ENCODE results near the gene BTBD2.
"Not testable (repeated sequence)": the region's sequence is repeated elsewhere in the genome, so short reads cannot be mapped to it uniquely, and the experiment has no call there.

The BTBD2 gene

DNA sequence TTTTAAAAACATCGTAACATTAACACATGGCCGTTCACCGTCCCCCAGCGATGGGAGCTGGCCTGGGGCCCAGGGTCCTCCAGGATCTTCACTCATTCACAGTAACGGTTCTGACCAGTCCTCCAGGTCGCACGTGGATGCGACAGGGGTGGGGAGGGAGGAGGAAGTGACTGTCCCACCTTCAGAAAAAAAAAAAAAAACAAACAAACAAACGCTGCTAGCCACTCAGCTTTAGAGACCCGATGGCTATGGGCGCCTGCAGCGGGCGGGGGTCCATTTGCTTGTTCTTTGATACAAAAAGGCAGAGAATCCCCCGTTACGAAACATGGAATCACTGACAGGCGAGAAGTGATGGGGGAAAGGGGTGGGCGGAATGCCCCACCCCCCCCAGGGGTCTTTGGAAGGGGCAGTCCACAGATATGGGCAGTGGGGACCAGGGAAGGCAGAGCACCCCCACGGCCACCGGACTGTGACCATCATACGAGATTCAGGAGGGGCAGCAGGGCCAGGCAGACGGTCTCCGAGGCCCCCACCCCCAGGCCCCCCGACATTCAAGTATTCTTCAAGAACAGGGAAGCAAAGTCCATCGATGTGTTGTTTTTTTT, 22.2 kb upstream of the BTBD2 start:
- no peaks in the 10 kb centered on the region for H3K27me3 ChIP-seq (ENCODE audit: insufficient read depth, low read depth, severe bottlenecking)
- no peak for DNase-seq
- no peak overlapping the region for H3K27ac ChIP-seq
- no peak for TF ChIP-seq CTCF (IDR thresholded peaks at IDR 0.05; ENCODE audit: low read depth, low read length)
- H3K4me3 ChIP-seq (ENCODE audit: low read depth, low read length), result no peak overlapping the region
- peaks cover 26% of the 10 kb centered on the region for H3K36me3 ChIP-seq
- peaks cover 7% of the 10 kb centered on the region for H3K9me3 ChIP-seq (ENCODE audit: severe bottlenecking)

- Histone ChIP-seq H3K27ac (no peak overlapping the region), H3K36me3 (peaks cover 20% of the 10 kb centered on the region), H3K9me3 (ENCODE audit: severe bottlenecking) (peaks cover 7% of the 10 kb centered on the region), H3K4me3 (ENCODE audit: low read depth, low read length) (no peak overlapping the region), H3K27me3 (ENCODE audit: insufficient read depth, low read depth, severe bottlenecking) (no peaks in the 10 kb centered on the region)
- TF ChIP-seq CTCF (IDR thresholded peaks at IDR 0.05; ENCODE audit: low read depth, low read length), result no peak
- no peak for DNase-seq
Observed at GRCh38 chr19:2036424-2036823, 20.9 kb upstream of the BTBD2 start.

DNA sequence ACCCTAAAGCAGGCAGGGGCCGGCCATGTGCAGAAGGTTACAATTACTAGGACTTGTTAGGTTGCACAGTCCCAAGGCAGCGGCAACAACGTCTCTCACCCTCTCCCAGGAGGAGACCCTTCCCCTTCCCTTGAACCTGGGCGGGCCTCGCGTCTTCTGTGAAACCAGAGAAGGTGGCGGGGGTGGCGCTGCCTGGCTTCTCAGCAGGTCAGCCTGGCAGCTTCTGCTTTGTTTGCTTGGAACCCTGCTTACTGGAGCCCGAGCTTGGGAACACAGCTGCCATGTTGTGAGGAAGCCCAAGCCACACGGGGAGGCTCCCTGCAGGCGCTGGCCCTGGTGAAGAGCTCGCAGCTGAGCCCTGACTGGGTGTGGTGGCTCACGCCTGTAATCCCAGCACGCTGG, 20.1 kb upstream of the BTBD2 start:
- Histone ChIP-seq H3K9me3 (ENCODE audit: severe bottlenecking) (peaks cover 7% of the 10 kb centered on the region), H3K36me3 (peaks cover 16% of the 10 kb centered on the region), H3K27me3 (ENCODE audit: insufficient read depth, low read depth, severe bottlenecking) (no peaks in the 10 kb centered on the region), H3K27ac (no peak overlapping the region), H3K4me3 (ENCODE audit: low read depth, low read length) (no peak overlapping the region)
- no peak for DNase-seq
- TF ChIP-seq CTCF (IDR thresholded peaks at IDR 0.05; ENCODE audit: low read depth, low read length), result no peak

DNA sequence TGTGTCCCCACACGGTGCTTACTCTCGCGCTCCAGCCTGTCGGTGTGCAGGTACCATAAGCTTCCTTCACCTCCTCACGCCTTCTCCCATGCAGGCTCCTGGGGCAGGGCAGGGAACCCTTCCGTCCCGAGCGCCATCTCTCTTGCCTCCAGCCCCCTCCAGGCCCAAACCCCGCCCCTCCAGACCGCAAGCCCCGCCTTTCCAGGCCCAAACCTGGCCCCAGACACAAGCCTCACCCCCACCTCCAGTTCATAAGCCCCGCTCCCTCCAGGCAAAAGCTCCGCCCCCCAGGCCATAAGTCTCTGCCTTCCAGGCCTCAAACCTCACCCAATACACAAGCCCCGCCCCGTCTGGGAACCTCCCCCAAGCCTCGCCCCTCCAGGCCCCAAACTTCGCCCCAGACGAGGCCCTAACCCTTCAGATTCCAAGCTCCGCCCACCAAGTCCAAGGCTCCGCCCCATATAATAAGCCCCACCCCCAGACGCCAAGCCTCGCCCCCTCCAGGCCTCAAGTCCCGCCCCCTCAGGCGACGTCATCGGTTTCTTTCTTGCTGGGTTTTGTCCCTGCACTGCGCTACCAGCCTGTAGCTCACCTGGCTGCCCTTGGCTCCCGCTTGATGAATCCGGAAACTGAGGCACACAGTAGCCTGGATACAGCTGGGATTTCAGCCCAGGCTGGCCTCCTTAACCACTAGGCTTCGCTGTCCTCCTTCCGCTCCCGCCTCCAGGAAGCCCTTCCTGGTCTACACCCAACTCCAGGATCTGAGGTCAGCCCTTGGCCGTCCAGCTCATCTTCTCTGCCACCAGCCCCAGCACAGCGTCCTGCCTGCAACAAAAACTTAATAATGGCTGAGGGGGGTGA, 19.4 kb upstream of the BTBD2 start:
- no peak for TF ChIP-seq CTCF (IDR thresholded peaks at IDR 0.05; ENCODE audit: low read depth, low read length)
- Histone ChIP-seq H3K9me3 (ENCODE audit: severe bottlenecking) (peaks cover 7% of the 10 kb centered on the region), H3K4me3 (ENCODE audit: low read depth, low read length) (no peak overlapping the region), H3K36me3 (peaks cover 12% of the 10 kb centered on the region), H3K27me3 (ENCODE audit: insufficient read depth, low read depth, severe bottlenecking) (no peaks in the 10 kb centered on the region), H3K27ac (no peak overlapping the region)
- DNase-seq, result no peak

DNA sequence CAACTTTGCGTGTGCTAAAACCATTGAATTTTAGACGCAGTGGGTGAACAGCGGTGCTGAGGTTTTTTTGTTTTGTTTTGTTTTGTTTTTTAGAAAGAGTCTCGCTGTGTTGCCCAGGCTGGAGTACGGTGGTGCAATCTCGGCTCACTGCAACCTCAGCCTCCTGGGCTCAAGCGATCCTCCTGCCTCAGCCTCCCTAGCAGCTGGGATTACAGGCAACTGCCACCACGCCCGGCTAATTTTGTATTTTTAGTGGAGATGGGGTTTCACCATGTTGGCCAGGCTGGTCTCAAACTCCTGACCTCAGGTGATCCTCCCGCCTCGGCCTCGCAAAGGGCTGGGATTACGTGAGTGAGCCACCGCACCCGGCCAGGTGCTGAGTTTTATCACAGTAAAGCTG, 18.7 kb upstream of the BTBD2 start:
- not testable (repeated sequence) for H3K9me3 ChIP-seq (ENCODE audit: severe bottlenecking); H3K4me3 ChIP-seq (ENCODE audit: low read depth, low read length); H3K27me3 ChIP-seq (ENCODE audit: insufficient read depth, low read depth, severe bottlenecking); H3K27ac ChIP-seq; DNase-seq
- H3K36me3 ChIP-seq, result peaks cover 11% of the 10 kb centered on the region

DNA sequence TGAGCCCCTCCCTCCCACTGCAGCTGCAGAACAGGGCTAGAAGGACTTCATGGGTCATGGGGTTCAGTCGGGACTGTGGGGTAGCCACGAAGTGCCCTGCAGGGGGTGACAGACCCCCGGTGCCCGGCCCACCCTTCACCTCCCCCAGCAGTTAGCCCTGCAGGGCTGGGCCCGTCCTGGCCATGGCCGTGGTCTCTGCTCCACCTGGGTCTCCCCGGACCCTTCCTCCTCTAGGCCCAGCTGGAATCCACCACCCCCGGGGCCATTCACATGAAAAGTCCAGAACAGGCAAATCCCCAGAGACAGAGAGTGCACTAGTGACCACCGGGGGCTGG, 18.3 kb upstream of the BTBD2 start:
- no peak overlapping the region for H3K27ac ChIP-seq
- H3K36me3 ChIP-seq, result peaks cover 7% of the 10 kb centered on the region

More for the DNA sequence above, 18.3 kb upstream of the BTBD2 start:
- Histone ChIP-seq H3K4me3 (ENCODE audit: low read depth, low read length) (no peak overlapping the region), H3K9me3 (ENCODE audit: severe bottlenecking) (peaks cover 7% of the 10 kb centered on the region), H3K27me3 (ENCODE audit: insufficient read depth, low read depth, severe bottlenecking) (no peaks in the 10 kb centered on the region)
- no peak for TF ChIP-seq CTCF (IDR thresholded peaks at IDR 0.05; ENCODE audit: low read depth, low read length)
- no peak for DNase-seq

Measured in WERI-Rb-1 (cell line).